ENCODE measurements around the gene PKP1.

Gene PKP1

GRCh38 chr1:201302163-201303152, 19.2 kb downstream of the PKP1 start:
- no peak for DNase-seq (ENCODE audit: low spot score)
- no peak for TF ChIP-seq CTCF (IDR thresholded peaks at IDR 0.05; ENCODE audit: borderline replicate concordance, control extremely low read depth, extremely low read depth, insufficient read depth, missing control alignments)
- in situ Hi-C loops (cut with MboI; ENCODE audit: low sequenced_read_pairs, unreplicated experiment): no loop called here

GRCh38 chr1:201304126-201304525, 20.8 kb downstream of the PKP1 start:
- no peak for DNase-seq (ENCODE audit: low spot score)
- in situ Hi-C loops (cut with MboI; ENCODE audit: low sequenced_read_pairs, unreplicated experiment): no loop called here
- TF ChIP-seq CTCF (IDR thresholded peaks at IDR 0.05; ENCODE audit: borderline replicate concordance, control extremely low read depth, extremely low read depth, insufficient read depth, missing control alignments): no peak

GRCh38 chr1:201305815-201306214, 22.5 kb downstream of the PKP1 start:
- no peak for DNase-seq (ENCODE audit: low spot score)
- in situ Hi-C loops (cut with MboI; ENCODE audit: low sequenced_read_pairs, unreplicated experiment): no loop called here

GRCh38 chr1:201307231-201307630, 23.9 kb downstream of the PKP1 start:
- TF ChIP-seq CTCF (IDR thresholded peaks at IDR 0.05; ENCODE audit: borderline replicate concordance, control extremely low read depth, extremely low read depth, insufficient read depth, missing control alignments): no peak
- DNase-seq (ENCODE audit: low spot score): no peak

More at GRCh38 chr1:201305815-201306214, 22.5 kb downstream of the PKP1 start:
- no peak for TF ChIP-seq CTCF (IDR thresholded peaks at IDR 0.05; ENCODE audit: borderline replicate concordance, control extremely low read depth, extremely low read depth, insufficient read depth, missing control alignments)

GRCh38 chr1:201307760-201308499, 24.6 kb downstream of the PKP1 start:
- DNase-seq (ENCODE audit: low spot score): no peak
- in situ Hi-C loops (cut with MboI; ENCODE audit: low sequenced_read_pairs, unreplicated experiment): no loop called here
- no peak for TF ChIP-seq CTCF (IDR thresholded peaks at IDR 0.05; ENCODE audit: borderline replicate concordance, control extremely low read depth, extremely low read depth, insufficient read depth, missing control alignments)

More at GRCh38 chr1:201307231-201307630, 23.9 kb downstream of the PKP1 start:
- in situ Hi-C loops (cut with MboI; ENCODE audit: low sequenced_read_pairs, unreplicated experiment): no loop called here

GRCh38 chr1:201309416-201309815, 26.1 kb downstream of the PKP1 start:
- DNase-seq (ENCODE audit: low spot score): peak; percentile 48
- in situ Hi-C loops (cut with MboI; ENCODE audit: low sequenced_read_pairs, unreplicated experiment): no loop called here
- TF ChIP-seq CTCF (IDR thresholded peaks at IDR 0.05; ENCODE audit: borderline replicate concordance, control extremely low read depth, extremely low read depth, insufficient read depth, missing control alignments): no peak

All from GM13976 (cell line).